HCT116 (cell line): ENCODE results near the gene CCDC87.

Experiments
- ATF3 ChIP-seq: IDR thresholded peaks from 2 replicates; pipeline ENCODE4 v1.6.1; 2012
- CEBPB ChIP-seq: IDR thresholded peaks from 2 replicates; pipeline ENCODE4 v1.6.1; 2012; ENCODE audit warnings: low read depth
- CTCF ChIP-seq, 3 experiments: fragments of 200-600 bp in 1 of 3; sonication (generic) in 1 of 3; IDR thresholded peaks in 2 of 3; conservative IDR thresholded peaks in 1 of 3; 2 replicates each; pipeline ENCODE4 v1.5.1; 2012 to 2017; ENCODE audit warnings: low read depth in 2 of 3, low read length in 2 of 3, antibody characterized with exemption in 1 of 3, borderline replicate concordance in 1 of 3, control low read depth in 1 of 3, mild to moderate bottlenecking in 1 of 3, mixed read lengths in 1 of 3, mixed run types in 1 of 3, moderate library complexity in 1 of 3; ENCODE audit not compliant: insufficient read depth in 1 of 3
- EZH2 ChIP-seq: fragments of 200-600 bp; sonication (generic); IDR thresholded peaks from 2 replicates; pipeline ENCODE4 v1.6.1; 2017; ENCODE audit warnings: antibody characterized with exemption, mixed run types
- EZH2phosphoT487 ChIP-seq: fragments of 200-600 bp; IDR thresholded peaks from 2 replicates; pipeline ENCODE4 v1.6.1; 2018; ENCODE audit warnings: antibody characterized with exemption, borderline replicate concordance
- FOSL1 ChIP-seq: IDR thresholded peaks from 2 replicates; pipeline ENCODE4 v1.6.1; 2012; ENCODE audit warnings: low read depth
- POLR2AphosphoS5 ChIP-seq: IDR thresholded peaks from 2 replicates; pipeline ENCODE4 v1.6.1; 2011; ENCODE audit warnings: mild to moderate bottlenecking, low read depth, low read length, moderate library complexity

- TF ChIP-seq EZH2phosphoT487 (no peak), EZH2 (no peak), CTCF (IDR thresholded peaks at IDR 0.05 in 2 of 3, conservative IDR thresholded peaks at IDR 0.05 in 1 of 3; ENCODE audit: borderline replicate concordance in 1 of 3, insufficient read depth in 1 of 3, low read depth in 2 of 3, low read length in 2 of 3) (no peak), CEBPB (no peak), POLR2AphosphoS5 (no peak), ATF3 (no peak), FOSL1 (no peak)
Measured at GRCh38 chr11:66603072-66603471, 10.2 kb upstream of the CCDC87 start.
